Keratinocyte (primary cell): Measurements from ENCODE around the gene DSCAM. TPM values are rescaled to one million over a fixed set of nuclear protein-coding genes. Genes with fewer than 3 reads are reported as not detected.

Experiments
- DNase-seq: peaks from one replicate; pipeline ENCODE4 v3.0.0-alpha.2; 2011; ENCODE audit warnings: low read depth, missing footprints, low spot score
- FAIRE-seq: peaks from 2 replicates; lab custom pipeline; 2011; peaks lifted over from hg19 to GRCh38; lab: Jason Lieb, UNC
- H2AFZ ChIP-seq: 2 replicates; pipeline ENCODE4 v1.6.0; 2012; ENCODE audit warnings: low read length, control low read depth, inconsistent platforms; ENCODE audit not compliant: control insufficient read depth
- H3K27ac ChIP-seq: 2 replicates; pipeline ENCODE4 v1.5.1; 2011; ENCODE audit warnings: low read length; ENCODE audit not compliant: control insufficient read depth, insufficient read depth
- H3K27me3 ChIP-seq: 3 replicates; pipeline ENCODE4 v1.6.0; 2011; ENCODE audit warnings: low read length; ENCODE audit not compliant: control insufficient read depth, insufficient read depth; ENCODE audit errors: extremely low read depth
- H3K36me3 ChIP-seq, 2 experiments: 2 replicates in 1 of 2; 3 replicates in 1 of 2; pipeline ENCODE4 v1.5.1; 2011; ENCODE audit warnings: low read length in 2 of 2, mild to moderate bottlenecking in 1 of 2; ENCODE audit not compliant: control insufficient read depth in 2 of 2, insufficient read depth in 2 of 2; ENCODE audit errors: extremely low read depth in 1 of 2
- H3K4me1 ChIP-seq: 3 replicates; pipeline ENCODE4 v1.5.1; 2011; ENCODE audit warnings: low read length; ENCODE audit not compliant: control insufficient read depth, insufficient read depth; ENCODE audit errors: extremely low read depth
- H3K4me2 ChIP-seq: 3 replicates; pipeline ENCODE4 v1.6.0; 2011; ENCODE audit warnings: low read depth, low read length; ENCODE audit not compliant: control insufficient read depth, insufficient read depth; ENCODE audit errors: extremely low read depth
- H3K4me3 ChIP-seq, 3 experiments: fragments of 200-600 bp in 1 of 3; sonication (generic) in 1 of 3; 2 replicates in 2 of 3; 3 replicates in 1 of 3; pipeline ENCODE4 v1.5.1; 2011 to 2016; ENCODE audit warnings: low read length in 3 of 3, mild to moderate bottlenecking in 3 of 3, control low read depth in 2 of 3, inconsistent platforms in 1 of 3, low read depth in 1 of 3, mixed read lengths in 1 of 3, mixed run types in 1 of 3, moderate library complexity in 1 of 3; ENCODE audit not compliant: control insufficient read depth in 2 of 3, insufficient read depth in 2 of 3; ENCODE audit errors: extremely low read depth in 1 of 3
- H3K79me2 ChIP-seq: 2 replicates; pipeline ENCODE4 v1.6.0; 2012; ENCODE audit warnings: low read length; ENCODE audit not compliant: control insufficient read depth, insufficient read depth
- H3K9ac ChIP-seq: 3 replicates; pipeline ENCODE4 v1.6.0; 2011; ENCODE audit warnings: low read length; ENCODE audit not compliant: control insufficient read depth, insufficient read depth; ENCODE audit errors: extremely low read depth
- H3K9me1 ChIP-seq: 3 replicates; pipeline ENCODE4 v1.6.0; 2011; ENCODE audit warnings: low read length; ENCODE audit not compliant: control insufficient read depth, insufficient read depth; ENCODE audit errors: extremely low read depth
- H3K9me3 ChIP-seq: 2 replicates; pipeline ENCODE4 v1.5.1; 2012; ENCODE audit warnings: low read depth, low read length; ENCODE audit not compliant: control insufficient read depth
- H4K20me1 ChIP-seq: 3 replicates; pipeline ENCODE4 v1.6.0; 2011; ENCODE audit warnings: low read length; ENCODE audit not compliant: control insufficient read depth, insufficient read depth; ENCODE audit errors: extremely low read depth
- CTCF ChIP-seq, 3 experiments: IDR thresholded peaks in 1 of 3; conservative IDR thresholded peaks in 1 of 3; optimal IDR thresholded peaks in 1 of 3; 2 replicates in 2 of 3; 3 replicates in 1 of 3; pipeline versions ENCODE3 to v1.5.1; 2011; ENCODE audit warnings: low read length in 3 of 3, mild to moderate bottlenecking in 3 of 3, moderate library complexity in 2 of 3, control low read depth in 1 of 3, inconsistent platforms in 1 of 3; ENCODE audit not compliant: insufficient read depth in 2 of 3; ENCODE audit errors: extremely low read depth in 1 of 3
- EZH2 ChIP-seq: IDR thresholded peaks from one replicate; pipeline ENCODE4 v1.6.1; 2012; ENCODE audit warnings: inconsistent platforms, mild to moderate bottlenecking, low read length, moderate library complexity
- dilution Hi-C: fragments of 300-500 bp; cut with MboI; formaldehyde crosslinking; loops from one replicate; pipeline ENCODE4 v1.7.0; 2020; ENCODE audit warnings: low sequenced_read_pairs; ENCODE audit not compliant: extremely low pct_ligation_motif_present
- polyA plus RNA-seq, 5 experiments: library from polyadenylated mRNA; depleted of rRNA in 3 of 5; stranded (reverse) in 3 of 5; stranded (forward) in 1 of 5; unstranded in 1 of 5; fragments of >200 nt; gene quantifications; 1 replicate in 1 of 5; 2 replicates in 3 of 5; 3 replicates in 1 of 5; pipeline versions ENCODE4 v1.2.1 to v1.2.3, GENCODE V29; 2011 to 2012; ENCODE audit warnings: missing spikeins in 2 of 5, low read depth in 1 of 5, low replicate concordance in 1 of 5

Gene DSCAM
- polyA plus RNA-seq, 1 donor (not counting 4 experiments of a cell fraction or from before 2014, with no cell fraction given): 2.1 TPM

GRCh38 chr21:40291560-40291959, 555.4 kb downstream of the DSCAM start:
- Histone ChIP-seq H3K9me1 (no peaks in the 10 kb centered on the region), H3K79me2 (no peaks in the 10 kb centered on the region), H3K9me3 (peaks cover 2% of the 10 kb centered on the region), H3K4me3 (no peak overlapping the region), H3K4me2 (no peak overlapping the region), H4K20me1 (no peaks in the 10 kb centered on the region), H3K4me1 (no peaks in the 10 kb centered on the region), H3K27me3 (no peaks in the 10 kb centered on the region), H3K36me3 (peaks cover 0 to 2% of the 10 kb centered on the region in 2 experiments), H3K27ac (no peak overlapping the region), H3K9ac (no peak overlapping the region), H2AFZ (no peak overlapping the region)
- dilution Hi-C loops: no loop called here
- FAIRE-seq (no peak), DNase-seq (no peak)
- TF ChIP-seq CTCF (optimal IDR thresholded peaks at IDR 0.05 in 1 of 3, IDR thresholded peaks at IDR 0.05 in 1 of 3, conservative IDR thresholded peaks at IDR 0.05 in 1 of 3; ENCODE audit: extremely low read depth in 1 of 3, insufficient read depth in 2 of 3, low read length in 3 of 3): no peak
- TF ChIP-seq EZH2: no peak

GRCh38 chr21:40284409-40284808, 562.5 kb downstream of the DSCAM start:
- peaks cover 2% of the 10 kb centered on the region for H3K9me3 ChIP-seq
- no peak for TF ChIP-seq CTCF (optimal IDR thresholded peaks at IDR 0.05 in 1 of 3, IDR thresholded peaks at IDR 0.05 in 1 of 3, conservative IDR thresholded peaks at IDR 0.05 in 1 of 3; ENCODE audit: extremely low read depth in 1 of 3, insufficient read depth in 2 of 3, low read length in 3 of 3)
- TF ChIP-seq EZH2: no peak
- H3K4me3 ChIP-seq: no peak overlapping the region
- H3K27me3 ChIP-seq: no peaks in the 10 kb centered on the region
- no peaks in the 10 kb centered on the region for H4K20me1 ChIP-seq
- H3K79me2 ChIP-seq: no peaks in the 10 kb centered on the region
- no peak overlapping the region for H3K4me2 ChIP-seq
- no peaks in the 10 kb centered on the region for H3K4me1 ChIP-seq
- DNase-seq (no peak), FAIRE-seq (no peak)
- H3K9ac ChIP-seq: no peak overlapping the region
- dilution Hi-C loops: no loop called here
- no peaks in the 10 kb centered on the region for H3K9me1 ChIP-seq
- H2AFZ ChIP-seq: no peak overlapping the region
- no peak overlapping the region for H3K27ac ChIP-seq
- H3K36me3 ChIP-seq: peaks cover 0 to 2% of the 10 kb centered on the region in 2 experiments
